HL-60 (cell line): ENCODE measurements around the gene PRDM16.

Source experiments
- GABPA ChIP-seq: IDR thresholded peaks from 2 replicates; pipeline ENCODE4 v1.6.1; 2012; ENCODE audit warnings: low read depth
- POLR2AphosphoS5 ChIP-seq: IDR thresholded peaks from 2 replicates; pipeline ENCODE4 v1.6.1; 2012; ENCODE audit warnings: low read depth
- TF ChIP-seq, protein P1 (sequence below): IDR thresholded peaks from one replicate; pipeline ENCODE4 v1.5.1; 2011; ENCODE audit warnings: low read length, control low read depth, inconsistent platforms; ENCODE audit not compliant: insufficient read depth
- TF ChIP-seq, protein P2 (sequence below): IDR thresholded peaks from 2 replicates; pipeline ENCODE4 v1.6.1; 2012; ENCODE audit warnings: low read depth; ENCODE audit not compliant: insufficient replicate concordance

DNA sequence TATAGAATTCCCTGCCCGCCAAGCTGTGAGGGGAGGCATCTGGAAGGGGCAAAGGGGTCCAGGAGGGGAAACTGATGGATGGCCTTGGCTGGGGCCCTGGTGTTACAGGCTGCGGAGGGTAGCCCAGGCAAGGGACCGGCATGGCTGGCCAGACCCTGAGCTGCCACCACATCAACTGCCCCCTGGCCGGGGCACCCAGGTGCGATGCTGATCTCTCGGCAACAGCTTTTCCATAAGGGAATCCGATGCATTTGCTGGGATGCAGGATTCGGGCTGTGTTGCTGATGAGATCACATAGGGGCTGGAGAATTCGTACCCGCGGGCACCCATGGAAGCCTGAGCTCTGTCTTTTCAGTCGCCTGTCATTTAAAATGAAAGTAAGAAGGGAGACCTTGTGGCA is 73.7 kb downstream of the PRDM16 start:
- TF ChIP-seq, protein P1, sequence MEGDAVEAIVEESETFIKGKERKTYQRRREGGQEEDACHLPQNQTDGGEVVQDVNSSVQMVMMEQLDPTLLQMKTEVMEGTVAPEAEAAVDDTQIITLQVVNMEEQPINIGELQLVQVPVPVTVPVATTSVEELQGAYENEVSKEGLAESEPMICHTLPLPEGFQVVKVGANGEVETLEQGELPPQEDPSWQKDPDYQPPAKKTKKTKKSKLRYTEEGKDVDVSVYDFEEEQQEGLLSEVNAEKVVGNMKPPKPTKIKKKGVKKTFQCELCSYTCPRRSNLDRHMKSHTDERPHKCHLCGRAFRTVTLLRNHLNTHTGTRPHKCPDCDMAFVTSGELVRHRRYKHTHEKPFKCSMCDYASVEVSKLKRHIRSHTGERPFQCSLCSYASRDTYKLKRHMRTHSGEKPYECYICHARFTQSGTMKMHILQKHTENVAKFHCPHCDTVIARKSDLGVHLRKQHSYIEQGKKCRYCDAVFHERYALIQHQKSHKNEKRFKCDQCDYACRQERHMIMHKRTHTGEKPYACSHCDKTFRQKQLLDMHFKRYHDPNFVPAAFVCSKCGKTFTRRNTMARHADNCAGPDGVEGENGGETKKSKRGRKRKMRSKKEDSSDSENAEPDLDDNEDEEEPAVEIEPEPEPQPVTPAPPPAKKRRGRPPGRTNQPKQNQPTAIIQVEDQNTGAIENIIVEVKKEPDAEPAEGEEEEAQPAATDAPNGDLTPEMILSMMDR, result no peak
- TF ChIP-seq POLR2AphosphoS5, result no peak
- TF ChIP-seq, protein P2, sequence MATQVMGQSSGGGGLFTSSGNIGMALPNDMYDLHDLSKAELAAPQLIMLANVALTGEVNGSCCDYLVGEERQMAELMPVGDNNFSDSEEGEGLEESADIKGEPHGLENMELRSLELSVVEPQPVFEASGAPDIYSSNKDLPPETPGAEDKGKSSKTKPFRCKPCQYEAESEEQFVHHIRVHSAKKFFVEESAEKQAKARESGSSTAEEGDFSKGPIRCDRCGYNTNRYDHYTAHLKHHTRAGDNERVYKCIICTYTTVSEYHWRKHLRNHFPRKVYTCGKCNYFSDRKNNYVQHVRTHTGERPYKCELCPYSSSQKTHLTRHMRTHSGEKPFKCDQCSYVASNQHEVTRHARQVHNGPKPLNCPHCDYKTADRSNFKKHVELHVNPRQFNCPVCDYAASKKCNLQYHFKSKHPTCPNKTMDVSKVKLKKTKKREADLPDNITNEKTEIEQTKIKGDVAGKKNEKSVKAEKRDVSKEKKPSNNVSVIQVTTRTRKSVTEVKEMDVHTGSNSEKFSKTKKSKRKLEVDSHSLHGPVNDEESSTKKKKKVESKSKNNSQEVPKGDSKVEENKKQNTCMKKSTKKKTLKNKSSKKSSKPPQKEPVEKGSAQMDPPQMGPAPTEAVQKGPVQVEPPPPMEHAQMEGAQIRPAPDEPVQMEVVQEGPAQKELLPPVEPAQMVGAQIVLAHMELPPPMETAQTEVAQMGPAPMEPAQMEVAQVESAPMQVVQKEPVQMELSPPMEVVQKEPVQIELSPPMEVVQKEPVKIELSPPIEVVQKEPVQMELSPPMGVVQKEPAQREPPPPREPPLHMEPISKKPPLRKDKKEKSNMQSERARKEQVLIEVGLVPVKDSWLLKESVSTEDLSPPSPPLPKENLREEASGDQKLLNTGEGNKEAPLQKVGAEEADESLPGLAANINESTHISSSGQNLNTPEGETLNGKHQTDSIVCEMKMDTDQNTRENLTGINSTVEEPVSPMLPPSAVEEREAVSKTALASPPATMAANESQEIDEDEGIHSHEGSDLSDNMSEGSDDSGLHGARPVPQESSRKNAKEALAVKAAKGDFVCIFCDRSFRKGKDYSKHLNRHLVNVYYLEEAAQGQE, result no peak
- no peak for TF ChIP-seq GABPA
